Osteoblast (primary cell): ENCODE measurements around the gene FNBP1. TPM values are rescaled to one million over a fixed set of nuclear protein-coding genes. Genes with fewer than 3 reads are reported as not detected.

ENCODE experiments used
- DNase-seq: peaks from one replicate; pipeline ENCODE4 v3.0.0; 2011; ENCODE audit warnings: low spot score, mixed read lengths; ENCODE audit not compliant: insufficient read length; ENCODE audit errors: missing footprints
- H2AFZ ChIP-seq: 2 replicates; pipeline ENCODE4 v1.6.0; 2011; ENCODE audit warnings: mild to moderate bottlenecking, low read length
- H3K27ac ChIP-seq: 2 replicates; pipeline ENCODE4 v1.5.1; 2011; ENCODE audit warnings: mild to moderate bottlenecking, low read depth, low read length, moderate library complexity
- H3K27me3 ChIP-seq: 2 replicates; pipeline ENCODE4 v1.6.0; 2012; ENCODE audit warnings: mild to moderate bottlenecking, control low read depth, inconsistent platforms, low read length, moderate library complexity; ENCODE audit not compliant: insufficient read depth
- H3K36me3 ChIP-seq: 2 replicates; pipeline ENCODE4 v1.5.1; 2011; ENCODE audit warnings: mild to moderate bottlenecking, low read length, control low read depth, moderate library complexity; ENCODE audit not compliant: insufficient read depth
- H3K4me1 ChIP-seq: 2 replicates; pipeline ENCODE4 v1.5.1; 2011; ENCODE audit warnings: mild to moderate bottlenecking, low read length, control low read depth, moderate library complexity; ENCODE audit not compliant: insufficient read depth
- H3K4me2 ChIP-seq: 2 replicates; pipeline ENCODE4 v1.6.0; 2011; ENCODE audit warnings: mild to moderate bottlenecking, low read length; ENCODE audit not compliant: insufficient read depth
- H3K4me3 ChIP-seq: fragments of 200-600 bp; sonication (generic); 3 replicates; pipeline ENCODE4 v1.5.1; 2012; ENCODE audit warnings: mild to moderate bottlenecking, low read length, inconsistent platforms; ENCODE audit not compliant: insufficient read depth
- H3K79me2 ChIP-seq: 2 replicates; pipeline ENCODE4 v1.6.0; 2012; ENCODE audit warnings: mild to moderate bottlenecking, low read length, control low read depth, inconsistent platforms; ENCODE audit not compliant: insufficient read depth
- H3K9me3 ChIP-seq: 2 replicates; pipeline ENCODE4 v1.5.1; 2011; ENCODE audit warnings: low read depth, low read length, control low read depth
- H4K20me1 ChIP-seq: 2 replicates; pipeline ENCODE4 v1.6.0; 2012; ENCODE audit warnings: mild to moderate bottlenecking, low read length, control low read depth; ENCODE audit not compliant: insufficient read depth
- total RNA-seq: library from RNA; depleted of rRNA; stranded (reverse); fragments of >200 nt; gene quantifications from 2 replicates; pipeline ENCODE4 v1.2.3, GENCODE V29; 2012
- TF ChIP-seq, protein P1 (sequence below): IDR thresholded peaks from 2 replicates; pipeline ENCODE4 v1.5.1; 2011; ENCODE audit warnings: mild to moderate bottlenecking, low read depth, low read length, moderate library complexity; ENCODE audit errors: extremely low read depth

Gene FNBP1
- total RNA-seq, 1 donor = 31.8 TPM

DNA sequence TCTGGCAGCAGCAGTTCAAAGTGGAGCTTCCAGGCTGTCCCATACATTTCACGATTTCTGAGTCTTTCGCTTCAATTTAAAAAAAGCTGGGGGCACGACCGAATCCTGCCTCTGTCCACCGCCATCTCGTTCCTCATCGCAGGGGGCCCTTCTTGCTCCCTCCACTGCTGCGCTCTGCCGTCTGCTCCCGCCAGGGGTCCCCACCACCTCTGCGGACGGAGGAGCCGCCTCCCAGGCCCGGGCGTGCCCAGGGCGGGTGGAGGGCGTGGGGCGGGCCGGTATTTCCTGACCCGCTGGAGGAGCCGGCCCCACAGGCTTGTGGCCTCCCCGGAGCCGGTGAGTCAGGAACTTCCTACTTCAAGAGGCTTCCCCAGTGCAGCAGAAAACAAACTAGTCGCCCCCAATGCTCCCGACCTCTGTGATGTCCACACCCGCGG, 157.3 kb downstream of the FNBP1 start:
- H4K20me1 ChIP-seq = no peaks in the 10 kb centered on the region
- H3K4me3 ChIP-seq = peak overlapping the region; percentile 49
- H3K79me2 ChIP-seq = no peaks in the 10 kb centered on the region
- peak; percentile 99 for DNase-seq
- TF ChIP-seq, protein P1, sequence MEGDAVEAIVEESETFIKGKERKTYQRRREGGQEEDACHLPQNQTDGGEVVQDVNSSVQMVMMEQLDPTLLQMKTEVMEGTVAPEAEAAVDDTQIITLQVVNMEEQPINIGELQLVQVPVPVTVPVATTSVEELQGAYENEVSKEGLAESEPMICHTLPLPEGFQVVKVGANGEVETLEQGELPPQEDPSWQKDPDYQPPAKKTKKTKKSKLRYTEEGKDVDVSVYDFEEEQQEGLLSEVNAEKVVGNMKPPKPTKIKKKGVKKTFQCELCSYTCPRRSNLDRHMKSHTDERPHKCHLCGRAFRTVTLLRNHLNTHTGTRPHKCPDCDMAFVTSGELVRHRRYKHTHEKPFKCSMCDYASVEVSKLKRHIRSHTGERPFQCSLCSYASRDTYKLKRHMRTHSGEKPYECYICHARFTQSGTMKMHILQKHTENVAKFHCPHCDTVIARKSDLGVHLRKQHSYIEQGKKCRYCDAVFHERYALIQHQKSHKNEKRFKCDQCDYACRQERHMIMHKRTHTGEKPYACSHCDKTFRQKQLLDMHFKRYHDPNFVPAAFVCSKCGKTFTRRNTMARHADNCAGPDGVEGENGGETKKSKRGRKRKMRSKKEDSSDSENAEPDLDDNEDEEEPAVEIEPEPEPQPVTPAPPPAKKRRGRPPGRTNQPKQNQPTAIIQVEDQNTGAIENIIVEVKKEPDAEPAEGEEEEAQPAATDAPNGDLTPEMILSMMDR = peak; percentile 82
- H3K27ac ChIP-seq = no peak overlapping the region
- H3K9me3 ChIP-seq = no peaks in the 10 kb centered on the region
- peak overlapping the region; percentile 77 for H3K4me2 ChIP-seq
- H3K36me3 ChIP-seq = peaks cover 9% of the 10 kb centered on the region
- H3K27me3 ChIP-seq = no peaks in the 10 kb centered on the region
- peak overlapping the region; percentile 73 for H2AFZ ChIP-seq
- H3K4me1 ChIP-seq = peaks cover 23% of the 10 kb centered on the region

DNA sequence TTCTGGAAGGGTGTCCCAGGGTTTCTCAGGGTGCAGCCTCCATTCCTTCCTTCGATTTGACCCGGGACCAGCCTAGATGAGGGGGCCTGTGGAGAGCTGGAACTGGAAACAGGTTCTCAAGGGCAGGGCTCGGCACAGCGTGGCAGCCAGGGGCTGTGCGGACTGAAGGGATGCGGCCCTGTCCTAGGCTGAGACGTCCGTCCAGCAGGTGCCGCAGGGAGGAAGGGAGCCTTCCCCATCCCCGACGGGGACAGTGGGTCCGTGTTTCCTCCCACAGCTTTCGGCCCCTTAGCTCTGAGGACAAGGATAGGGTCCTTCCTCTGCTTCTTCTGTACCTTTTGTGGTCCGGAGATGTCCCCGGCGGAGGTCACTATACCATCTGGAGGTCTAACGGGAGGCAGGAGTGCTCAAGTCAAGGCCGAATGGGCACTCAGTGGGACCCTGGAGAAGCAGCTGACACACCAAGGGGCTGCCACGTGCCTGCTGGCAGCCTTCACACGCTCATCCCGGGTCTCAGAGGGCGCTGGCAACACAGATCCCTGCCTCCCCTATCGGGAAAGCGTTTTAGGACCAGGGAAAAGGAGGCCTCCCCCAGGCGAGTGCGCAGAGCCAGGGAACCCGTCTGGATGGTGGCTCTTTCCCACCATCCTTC, 157.8 kb downstream of the FNBP1 start:
- Histone ChIP-seq H2AFZ (peak overlapping the region; percentile 73), H3K79me2 (no peaks in the 10 kb centered on the region), H3K4me2 (peak overlapping the region; percentile 77), H3K36me3 (peaks cover 9% of the 10 kb centered on the region), H3K4me3 (peak overlapping the region; percentile 49), H3K27me3 (no peaks in the 10 kb centered on the region), H3K27ac (no peak overlapping the region), H3K4me1 (peaks cover 23% of the 10 kb centered on the region), H4K20me1 (no peaks in the 10 kb centered on the region), H3K9me3 (no peaks in the 10 kb centered on the region)
- TF ChIP-seq, protein P1 = peak; percentile 4
- peak; percentile 54 for DNase-seq

DNA sequence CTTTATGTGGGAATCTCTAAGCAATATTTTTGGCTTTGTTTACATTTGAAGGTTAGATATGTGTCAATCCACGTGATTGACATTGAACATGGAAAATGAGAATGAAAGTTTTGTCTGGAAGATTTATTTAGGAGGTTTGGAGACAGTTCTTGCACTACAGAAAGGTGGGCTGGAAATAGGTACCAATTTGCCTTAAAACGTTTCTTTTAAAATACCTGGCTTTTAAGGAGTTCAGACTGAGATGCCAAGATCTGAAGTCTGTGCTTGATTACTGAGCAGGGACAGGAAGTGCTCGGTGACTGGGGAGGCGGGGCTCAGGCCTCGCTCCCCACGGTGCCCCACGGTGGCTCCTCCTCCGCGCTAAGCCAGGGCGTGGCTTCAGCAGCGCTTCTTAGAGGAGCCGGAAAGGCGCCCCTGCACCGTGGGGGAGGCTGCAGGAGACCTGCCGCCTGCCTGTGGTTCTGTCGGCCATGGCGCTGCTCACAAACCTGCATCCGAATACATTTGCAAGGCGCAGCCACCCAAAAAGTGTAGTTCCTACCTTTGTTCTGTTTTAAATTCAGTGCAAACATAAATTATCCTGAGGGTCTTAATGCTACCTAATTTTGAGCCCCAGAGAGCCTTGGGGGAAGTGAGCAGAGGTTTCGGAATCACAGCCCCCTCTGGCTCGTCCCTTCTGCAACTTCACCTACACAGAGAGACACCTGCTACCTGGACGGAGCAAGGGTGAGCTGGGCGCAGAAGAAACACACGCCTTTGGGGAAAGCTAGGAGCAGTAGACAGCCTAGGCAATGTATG, 158.6 kb downstream of the FNBP1 start:
- Histone ChIP-seq H3K27ac (peak overlapping the region; percentile 5), H2AFZ (peak overlapping the region; percentile 27), H3K27me3 (no peaks in the 10 kb centered on the region), H4K20me1 (no peaks in the 10 kb centered on the region), H3K9me3 (no peaks in the 10 kb centered on the region), H3K4me2 (peak overlapping the region; percentile 77), H3K79me2 (no peaks in the 10 kb centered on the region), H3K36me3 (peaks cover 8% of the 10 kb centered on the region), H3K4me3 (peak overlapping the region; percentile 49), H3K4me1 (peaks cover 23% of the 10 kb centered on the region)
- TF ChIP-seq, protein P1 = no peak
- peak; percentile 97 for DNase-seq
